ENCODE results near the gene KRR1.
"Not testable (repeated sequence)": the region's sequence is repeated elsewhere in the genome, so short reads cannot be mapped to it uniquely, and the experiment has no call there.

KRR1 gene

DNA sequence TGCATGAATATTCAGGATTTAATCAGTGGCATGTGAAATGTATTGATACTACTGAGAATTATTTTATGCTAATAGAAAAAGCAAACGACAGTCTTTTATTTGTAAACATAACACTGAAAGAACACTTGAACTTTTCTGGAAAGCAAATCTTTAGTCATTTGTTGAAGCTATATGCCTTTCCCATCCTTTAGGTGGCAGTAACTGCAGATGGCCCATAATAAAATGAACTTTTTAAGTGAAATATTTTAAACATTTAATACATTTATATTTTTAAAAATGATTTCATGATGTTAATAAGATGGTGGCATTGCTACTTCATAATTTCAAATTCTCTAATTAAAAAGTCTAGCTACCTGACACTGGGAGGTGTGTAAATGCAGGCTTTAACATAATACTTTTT is 13.9 kb upstream of the KRR1 start:
- no peak for DNase-seq (ENCODE audit: low read depth, low spot score)

DNA sequence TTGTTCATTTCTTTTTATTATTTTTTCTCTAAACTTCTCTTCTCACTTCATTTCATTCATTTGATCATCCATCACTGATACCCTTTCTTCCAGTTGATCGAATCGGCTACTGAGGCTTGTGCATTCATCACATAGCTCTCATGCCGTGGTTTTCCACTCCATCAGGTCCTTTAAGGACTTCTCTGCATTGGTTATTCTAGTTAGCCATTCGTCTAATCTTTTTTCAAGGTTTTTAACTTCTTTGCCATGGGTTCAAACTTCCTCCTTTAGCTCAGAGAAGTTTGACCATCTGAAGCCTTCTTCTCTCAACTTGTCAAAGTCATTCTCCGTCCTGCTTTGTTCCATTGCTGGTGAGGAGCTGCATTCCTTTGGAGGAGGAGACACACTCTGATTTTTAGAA is 10.7 kb upstream of the KRR1 start:
- not testable (repeated sequence) for DNase-seq (ENCODE audit: low read depth, low spot score)

GRCh38 chr12:75521224-75521623 is 9.8 kb upstream of the KRR1 start:
- DNase-seq (ENCODE audit: low read depth, low spot score) = not testable (repeated sequence)

DNA sequence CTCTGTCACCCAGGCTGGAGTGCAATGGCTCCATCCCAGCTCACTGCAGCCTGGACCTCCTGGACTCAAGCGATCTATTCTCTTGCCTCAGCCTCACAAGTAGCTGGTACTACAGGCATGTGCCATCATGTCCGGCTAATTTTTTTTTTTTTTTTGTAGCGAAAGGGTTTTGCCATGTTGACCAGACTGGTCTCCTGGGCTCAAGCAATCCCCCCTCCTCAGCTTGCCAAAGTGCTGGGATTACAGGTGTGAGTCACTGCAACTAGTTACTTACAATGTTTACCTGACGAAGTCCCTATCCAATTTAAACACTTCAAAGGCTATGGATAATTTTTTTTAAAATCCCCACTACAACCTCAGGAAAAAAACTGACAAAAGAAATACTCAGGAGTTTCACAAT is 1.8 kb downstream of the KRR1 start:
- DNase-seq (ENCODE audit: low read depth, low spot score) = no peak

GRCh38 chr12:75508159-75508558 is 3.2 kb downstream of the KRR1 start:
- no peak for DNase-seq (ENCODE audit: low read depth, low spot score)

- no peak for DNase-seq (ENCODE audit: low read depth, low spot score)
Observed at GRCh38 chr12:75507086-75507485, 4.3 kb downstream of the KRR1 start.

DNA sequence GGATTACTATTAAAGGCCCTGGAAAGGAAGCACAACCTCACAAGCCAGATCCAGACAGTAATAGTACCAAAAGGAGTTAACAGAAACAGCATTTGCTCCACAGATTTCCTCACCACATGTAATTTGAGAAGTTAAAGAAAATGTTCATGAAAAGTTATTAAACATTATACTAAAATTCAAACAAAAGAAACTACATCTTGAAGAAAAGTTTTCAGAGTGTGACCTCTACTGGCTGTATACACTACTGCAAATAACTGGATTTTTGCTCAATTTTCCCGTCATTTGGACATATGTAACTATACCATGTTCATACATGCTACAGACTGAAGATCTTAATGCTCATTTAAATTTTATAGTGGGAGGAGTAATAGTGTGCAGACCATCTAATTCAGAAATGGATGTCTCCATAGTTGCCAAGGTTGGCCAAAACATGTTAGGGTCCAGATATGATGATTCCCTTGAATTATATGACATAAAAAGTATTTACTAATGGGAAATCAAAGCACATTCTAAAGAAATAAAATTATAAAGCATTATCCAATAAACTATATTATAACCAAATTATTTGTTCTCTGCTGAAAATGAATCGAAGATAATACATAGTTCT is 5.6 kb downstream of the KRR1 start:
- no peak for DNase-seq (ENCODE audit: low read depth, low spot score)

- DNase-seq (ENCODE audit: low read depth, low spot score) = no peak
Observed at GRCh38 chr12:75503866-75504265, 7.5 kb downstream of the KRR1 start.

GRCh38 chr12:75503459-75503858 is 8.0 kb downstream of the KRR1 start:
- no peak for DNase-seq (ENCODE audit: low read depth, low spot score)

- no peak for DNase-seq (ENCODE audit: low read depth, low spot score)
Observed at GRCh38 chr12:75491169-75491568, 20.2 kb downstream of the KRR1 start.

DNA sequence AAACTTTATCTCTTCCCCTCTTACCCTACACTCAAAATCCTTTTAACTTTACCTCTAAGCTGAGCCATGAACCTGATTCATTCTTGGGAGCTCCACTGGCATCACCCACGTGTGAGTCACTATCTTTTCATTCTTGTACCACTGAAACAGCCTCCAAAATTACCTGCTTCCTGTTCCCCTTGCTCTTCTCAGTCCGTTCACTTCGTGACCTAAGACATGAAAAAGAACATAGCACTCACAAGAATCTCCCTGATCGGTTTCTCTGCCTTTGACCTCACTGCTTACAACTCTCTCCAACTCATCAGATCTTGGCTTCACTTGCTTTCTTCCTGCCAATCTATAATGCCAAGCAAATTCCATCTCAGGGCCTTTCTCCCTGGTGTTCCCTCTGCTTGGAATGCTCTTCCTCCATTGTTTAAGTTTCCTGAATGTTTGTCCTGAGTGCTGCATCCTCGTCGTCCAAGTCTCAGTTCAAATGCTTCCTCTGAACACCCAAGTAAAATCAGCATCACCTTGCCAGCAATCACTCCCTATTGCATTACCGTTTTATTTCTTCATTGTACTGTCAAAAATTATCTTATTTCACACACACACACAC is 21.7 kb downstream of the KRR1 start:
- no peak for DNase-seq (ENCODE audit: low read depth, low spot score)

- DNase-seq (ENCODE audit: low read depth, low spot score) = no peak
Observed at GRCh38 chr12:75489187-75489586, 22.2 kb downstream of the KRR1 start.

DNA sequence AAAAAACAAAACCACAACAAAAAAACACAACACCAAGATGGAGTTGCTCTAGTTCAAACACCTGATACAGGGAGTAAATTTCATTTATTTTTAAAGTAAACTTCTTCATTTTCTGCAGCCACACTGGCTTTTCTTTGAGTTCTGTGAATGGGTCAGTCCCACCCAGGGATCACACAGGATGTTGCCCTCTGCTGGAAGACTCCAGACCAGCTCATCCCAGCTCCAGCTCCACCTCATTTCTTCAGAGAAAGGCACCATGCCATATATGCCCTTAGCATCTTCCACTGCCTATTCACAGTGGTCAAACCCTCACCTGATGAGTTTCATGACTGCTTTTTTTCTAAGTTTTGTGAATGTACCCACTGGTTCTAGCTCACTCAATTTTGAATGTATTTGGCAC is 22.9 kb downstream of the KRR1 start:
- DNase-seq (ENCODE audit: low read depth, low spot score) = peak; percentile 23

GRCh38 chr12:75487308-75487707 is 24.1 kb downstream of the KRR1 start:
- no peak for DNase-seq (ENCODE audit: low read depth, low spot score)

DNA sequence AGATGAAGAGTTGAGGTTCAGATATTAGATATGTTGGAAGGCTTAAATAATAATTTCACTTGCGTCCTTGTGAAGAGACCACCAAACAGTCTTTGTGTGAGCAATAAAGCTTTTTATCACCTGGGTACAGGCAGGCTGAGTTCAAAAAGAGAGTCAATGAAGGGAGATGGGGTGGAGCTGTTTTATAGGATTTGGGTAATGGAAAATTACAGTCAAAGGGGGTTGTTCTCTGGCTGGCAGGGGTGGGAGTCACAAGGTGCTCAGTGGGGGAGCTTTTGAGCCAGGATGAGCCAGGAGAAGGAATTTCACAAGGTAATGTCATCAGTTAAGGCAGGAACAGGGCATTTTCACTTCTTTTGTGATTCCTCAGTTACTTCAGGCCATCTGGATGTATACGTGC is 27.0 kb downstream of the KRR1 start:
- not testable (repeated sequence) for DNase-seq (ENCODE audit: low read depth, low spot score)

GRCh38 chr12:75483431-75483830 is 28.0 kb downstream of the KRR1 start:
- DNase-seq (ENCODE audit: low read depth, low spot score) = no peak

GRCh38 chr12:75482646-75483045 is 28.8 kb downstream of the KRR1 start:
- no peak for DNase-seq (ENCODE audit: low read depth, low spot score)

GRCh38 chr12:75481774-75482173 is 29.6 kb downstream of the KRR1 start:
- DNase-seq (ENCODE audit: low read depth, low spot score) = no peak

GRCh38 chr12:75481013-75481705 is 30.2 kb downstream of the KRR1 start:
- DNase-seq (ENCODE audit: low read depth, low spot score) = no peak

DNA sequence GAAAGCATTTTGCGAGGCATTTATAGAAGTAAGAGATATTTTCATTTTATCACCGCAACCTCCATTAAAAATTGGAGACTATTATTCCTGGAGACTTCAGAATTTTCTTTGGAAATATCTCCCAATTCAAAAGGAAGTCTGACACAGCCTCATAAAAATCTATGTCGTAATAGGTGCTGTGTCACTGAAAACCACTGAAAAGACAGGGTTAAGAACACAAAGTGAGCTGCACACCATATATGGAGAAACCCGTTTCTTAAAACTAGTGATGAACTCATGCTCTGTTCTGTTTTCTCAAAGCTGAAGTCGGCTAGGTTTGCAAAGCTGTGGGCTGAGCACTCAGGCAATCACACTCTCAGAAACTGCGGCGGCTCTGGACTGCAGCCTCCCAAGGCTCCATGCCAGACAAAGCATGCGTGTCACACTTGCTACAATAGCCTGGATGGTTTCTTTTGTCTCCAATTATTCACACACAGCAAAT is 30.9 kb downstream of the KRR1 start, which contains the start of gene GLIPR1:
Gene GLIPR1 (plus strand): TSS at position 287 of the 481 bp plus-strand sequence. CDS start 126 bp downstream, at position 413.
- no peak for DNase-seq (ENCODE audit: low read depth, low spot score)

DNA sequence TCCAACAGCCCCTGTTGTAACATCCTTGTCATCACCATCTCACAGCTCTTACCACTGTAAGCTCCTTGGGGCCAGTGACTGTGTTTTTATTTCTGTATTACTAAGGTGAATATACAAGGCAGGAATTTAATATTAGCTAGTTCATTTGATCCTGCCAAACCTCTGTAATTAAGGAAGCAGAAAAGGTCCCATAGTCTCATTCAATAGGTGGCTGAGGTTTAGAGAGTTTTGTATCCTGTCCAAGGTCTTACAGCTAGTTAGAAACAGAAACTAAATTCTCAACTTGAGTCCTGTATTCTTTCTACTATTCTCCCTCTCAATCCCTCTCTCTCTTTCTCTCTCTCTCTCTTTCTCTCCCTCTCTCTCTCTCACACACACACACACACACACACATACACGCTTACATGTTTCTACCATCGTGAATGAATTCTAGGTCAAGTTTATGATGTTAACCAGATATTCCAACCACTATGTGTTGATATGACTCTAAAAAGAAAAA is 31.4 kb downstream of the KRR1 start:
- DNase-seq (ENCODE audit: low read depth, low spot score) = no peak

DNA sequence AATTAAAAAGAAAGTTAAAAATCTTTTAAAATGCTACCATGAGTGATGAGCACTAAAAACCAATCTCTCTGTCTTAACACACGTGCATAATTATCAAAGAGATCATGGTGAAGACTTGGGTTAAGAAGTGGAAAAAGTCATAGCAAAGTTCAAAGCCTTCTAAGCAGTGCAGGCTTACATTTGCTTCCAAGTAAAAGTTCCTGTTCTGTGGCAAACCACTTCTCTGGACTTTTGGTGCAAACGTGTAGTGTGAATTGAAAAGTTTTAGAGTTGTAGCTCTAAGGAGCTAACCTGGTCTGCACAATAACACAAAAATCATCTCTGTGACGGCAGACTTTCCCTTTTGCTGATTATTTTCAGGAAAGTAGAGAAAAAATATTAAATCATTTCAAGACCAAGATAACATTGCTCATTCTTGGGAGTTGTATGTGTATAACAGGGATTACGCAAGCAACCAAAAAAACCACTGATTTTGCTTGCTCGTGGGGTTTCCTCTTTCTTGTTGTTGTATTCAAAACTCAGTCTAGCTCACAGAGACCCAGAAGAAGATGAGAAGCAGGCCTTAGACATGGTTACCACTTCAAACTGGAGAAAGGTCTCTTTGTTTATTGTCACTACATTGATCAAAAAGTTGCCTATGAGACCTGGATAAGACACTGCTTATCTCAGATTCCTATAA is 33.2 kb downstream of the KRR1 start:
- no peak for DNase-seq (ENCODE audit: low read depth, low spot score)
